ENCODE data around the gene HNRNPL. TPM values are rescaled to one million over a fixed set of nuclear protein-coding genes. Genes with fewer than 3 reads are reported as not detected.

The HNRNPL gene
- total RNA-seq: 289 and 397 TPM in 2 replicates

DNA sequence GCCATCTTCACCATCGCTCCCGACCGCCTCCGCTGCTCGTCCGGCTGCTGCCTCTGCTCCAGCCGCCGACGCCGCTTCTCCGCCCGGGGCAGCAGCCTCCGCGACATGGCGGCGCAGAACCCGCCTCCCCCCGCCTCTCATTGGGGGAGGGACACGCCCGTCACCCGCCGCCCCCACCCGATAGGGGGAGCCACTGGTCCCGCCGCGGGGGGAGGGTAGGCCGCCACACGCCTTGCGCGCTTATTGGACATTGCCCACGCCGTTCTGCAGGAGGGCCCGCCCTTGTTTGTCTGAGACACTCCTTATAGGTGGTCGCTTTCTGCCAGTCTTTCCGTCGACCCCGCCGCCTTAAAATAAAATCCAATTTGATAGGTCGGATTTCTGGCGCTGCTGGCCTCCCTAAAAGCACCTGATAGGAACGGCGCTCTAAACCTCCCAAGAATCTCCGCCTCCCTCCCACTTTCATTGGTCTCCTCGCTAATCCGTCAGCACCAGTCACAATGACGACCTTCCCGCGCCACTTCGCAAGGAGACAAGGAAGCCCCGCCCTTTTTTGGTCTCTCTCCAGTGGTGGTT lies at the start of gene HNRNPL:
TSS of gene HNRNPL (minus strand) at position 127 of the 576 bp plus-strand sequence. CDS start at position 107, 20 bp downstream.

DNA sequence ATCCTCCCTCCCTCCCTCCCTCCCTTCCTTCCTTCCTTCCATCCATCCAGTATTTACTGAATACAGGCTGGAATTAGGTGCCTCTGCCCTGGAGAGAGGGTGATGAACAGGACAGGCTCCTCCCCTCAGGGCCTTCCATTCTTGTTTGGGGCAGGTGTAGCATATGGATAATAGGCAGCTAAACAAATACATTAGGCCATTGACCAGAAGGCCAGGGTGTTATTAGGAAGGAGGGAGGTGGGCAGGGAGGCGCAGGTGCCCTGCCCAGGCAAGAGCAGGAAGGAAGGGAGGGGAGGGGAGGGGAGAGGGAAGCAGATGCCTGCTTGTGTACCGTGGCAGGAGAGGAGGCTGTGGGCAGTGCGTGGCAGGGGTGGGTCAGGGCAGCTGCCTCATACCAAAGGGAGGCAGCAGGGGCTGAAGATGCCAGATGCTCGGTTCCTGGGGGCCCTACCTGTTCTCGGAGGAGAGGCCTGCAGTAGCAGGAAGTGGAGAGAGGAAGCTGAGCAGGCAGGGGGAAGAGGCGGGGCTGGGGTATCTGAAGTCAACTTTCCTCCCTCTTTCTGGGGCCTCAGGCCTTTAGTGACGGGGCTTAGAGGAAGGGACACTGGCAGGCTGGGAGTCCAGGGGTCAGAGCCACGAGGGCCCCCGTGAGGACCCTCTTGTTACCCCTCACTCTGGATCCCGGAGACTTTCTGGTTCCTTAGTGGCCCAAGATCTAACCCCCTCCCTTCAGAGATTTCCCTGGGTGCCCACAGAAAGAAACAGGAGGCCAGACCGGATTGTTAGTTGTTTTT lies 28.2 kb upstream of the HNRNPL start, which contains the start of gene RINL:
TSS of gene RINL (minus strand) at position 495 of the 794 bp plus-strand sequence. CDS start 1,533 bp downstream, outside the sequence.

DNA sequence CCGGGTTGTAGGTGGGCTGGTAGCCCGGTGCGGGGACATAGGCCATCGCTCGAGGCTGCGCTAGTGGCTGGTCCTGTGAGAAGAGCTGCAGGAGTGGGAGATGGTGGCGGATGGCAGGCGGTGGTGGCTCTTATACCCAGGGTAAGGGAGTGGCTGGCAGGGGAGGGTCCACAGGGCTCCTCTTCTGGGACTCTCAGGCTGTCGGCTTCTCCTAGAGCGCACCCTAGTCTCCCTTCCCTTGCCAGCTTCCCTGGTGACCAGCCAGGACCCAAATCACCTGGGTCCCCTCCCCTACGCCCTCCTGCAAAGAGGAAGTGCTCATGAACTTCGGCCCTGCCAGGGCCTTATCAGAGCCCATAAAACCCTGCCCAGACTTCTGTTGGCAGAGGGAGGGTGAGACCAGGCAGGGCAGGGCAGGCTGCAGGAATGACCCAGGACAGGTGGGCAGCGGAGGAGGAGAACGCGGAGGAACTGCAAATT lies 36.9 kb downstream of the HNRNPL start, which contains the start of gene LGALS4:
TSS of gene LGALS4 (minus strand) at position 105 of the 480 bp plus-strand sequence. CDS start at position 46, 59 bp downstream.

DNA sequence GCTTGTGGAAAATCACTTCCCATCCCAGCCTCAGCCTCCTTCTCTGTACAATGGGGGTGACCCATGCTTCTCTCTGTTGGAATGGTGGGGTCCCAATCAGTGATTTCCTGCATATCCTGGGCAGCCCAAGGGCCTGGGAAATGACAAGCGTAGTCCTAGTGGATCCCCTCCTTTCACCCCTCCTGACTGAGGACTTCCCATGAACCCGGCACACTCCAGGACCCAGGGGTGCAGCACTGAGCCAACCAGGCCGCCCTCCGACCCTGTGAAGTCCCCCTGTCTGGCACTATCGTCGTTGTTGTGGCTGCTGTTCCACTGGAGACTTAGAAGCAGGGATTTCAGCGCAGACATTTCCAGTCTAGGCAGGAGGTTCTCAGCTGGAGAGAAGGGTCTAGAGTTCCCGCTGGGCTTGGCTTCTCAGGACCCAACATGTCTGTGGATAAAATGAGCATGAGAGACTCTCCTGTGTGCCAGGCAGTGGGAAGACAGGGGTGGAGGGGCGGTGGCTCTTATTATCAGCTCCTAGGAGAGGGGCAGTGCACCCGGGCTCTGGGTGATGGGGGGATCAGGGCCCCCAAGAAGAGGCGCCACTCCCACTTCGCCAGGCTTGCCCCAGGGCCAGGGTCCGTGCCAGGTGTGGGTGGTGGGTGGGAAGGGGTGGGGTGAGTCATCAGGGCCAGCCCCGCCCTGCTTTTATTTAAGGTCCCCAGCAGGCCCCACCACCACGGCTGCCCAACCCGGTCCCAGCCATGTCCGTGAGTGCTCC lies 61.1 kb downstream of the HNRNPL start, which contains the start of gene LGALS7B:
TSS of gene LGALS7B (plus strand) at position 723 of the 766 bp plus-strand sequence. CDS start at position 750, 27 bp downstream.

Small RNA genes within 50 kb of the gene (small RNA-seq; reads per million reads assigned to genes)
- gene RNU6-140P: not detected

Other genes starting within 250 kb of the HNRNPL start
- 0.19 and 0.33 TPM in 2 replicates for gene MAP4K1, start 232.0 kb downstream of the HNRNPL start, total RNA-seq
- 369 and 446 TPM in 2 replicates for gene EIF3K, start 230.8 kb downstream of the HNRNPL start, total RNA-seq
- 464 and 474 TPM in 2 replicates for gene ACTN4, start 202.3 kb downstream of the HNRNPL start, total RNA-seq
- not detected in 2 replicates for gene CAPN12, start 105.5 kb downstream of the HNRNPL start, total RNA-seq
- gene LGALS7, start 76.5 kb downstream of the HNRNPL start, total RNA-seq: not detected in 2 replicates
- not detected in 2 replicates for gene LGALS7B, start 60.8 kb downstream of the HNRNPL start, total RNA-seq
- gene LGALS4, start 37.0 kb downstream of the HNRNPL start, total RNA-seq: 0.33 TPM in 1 of 2 replicates, not detected in the other
- 29.2 and 45.4 TPM in 2 replicates for gene ECH1, start 18.2 kb downstream of the HNRNPL start, total RNA-seq
- gene RINL, start 28.3 kb upstream of the HNRNPL start, total RNA-seq: 7.8 and 14.0 TPM in 2 replicates
- gene SIRT2, start 49.6 kb upstream of the HNRNPL start, total RNA-seq: 72.7 and 83.9 TPM in 2 replicates
- 14.0 and 14.7 TPM in 2 replicates for gene NFKBIB, start 50.0 kb upstream of the HNRNPL start, total RNA-seq
- gene CCER2, start 62.2 kb upstream of the HNRNPL start, total RNA-seq: not detected in 2 replicates
- 29.7 and 31.1 TPM in 2 replicates for gene SARS2, start 80.8 kb upstream of the HNRNPL start, total RNA-seq
- 39.2 and 42.1 TPM in 2 replicates for gene MRPS12, start 81.0 kb upstream of the HNRNPL start, total RNA-seq
- 15.7 and 17.6 TPM in 2 replicates for gene FBXO17, start 125.8 kb upstream of the HNRNPL start, total RNA-seq
- 1.3 and 2.3 TPM in 2 replicates for gene FBXO27, start 182.6 kb upstream of the HNRNPL start, total RNA-seq
- not detected in 2 replicates for gene ACP7, start 234.4 kb upstream of the HNRNPL start, total RNA-seq